Frontal cortex (tissue), 4 donors: Measurements from ENCODE around the gene ARPC1B. TPM values are rescaled to one million over a fixed set of nuclear protein-coding genes. Genes with fewer than 3 reads are reported as not detected.
"Not testable (repeated sequence)": the region's sequence is repeated elsewhere in the genome, so short reads cannot be mapped to it uniquely, and the experiment has no call there.

ENCODE experiments used
- DNase-seq, 2 donors: peaks; one replicate each; pipeline ENCODE4 v3.0.0; 2012; ENCODE audit warnings: low spot score in 2 of 2
- FAIRE-seq: peaks from 2 replicates; lab custom pipeline; 2012; peaks lifted over from hg19 to GRCh38; lab: Jason Lieb, UNC
- total RNA-seq: library from RNA; depleted of rRNA; stranded (reverse); fragments of >200 nt; gene quantifications from one replicate; pipeline ENCODE4 v1.2.3, GENCODE V29; 2014
- donor health status: control.
- donor health status: control.
- donor health status: control.

The ARPC1B gene
- total RNA-seq, 1 donor from 2014 or later = 15.1 TPM

GRCh38 chr7:99365318-99366141, 9.0 kb upstream of the ARPC1B start:
- FAIRE-seq = no peak
- peak in 1 of 2 donors; percentile 50 for DNase-seq

- no peak for FAIRE-seq
- DNase-seq = no peak
Measured at GRCh38 chr7:99366646-99367045, 7.9 kb upstream of the ARPC1B start.

GRCh38 chr7:99368750-99369389, 5.7 kb upstream of the ARPC1B start:
- no peak for DNase-seq
- no peak for FAIRE-seq

GRCh38 chr7:99369767-99370391, 4.7 kb upstream of the ARPC1B start:
- no peak for DNase-seq
- FAIRE-seq = no peak

- DNase-seq = no peak
- no peak for FAIRE-seq
Measured at GRCh38 chr7:99371376-99371920, 3.1 kb upstream of the ARPC1B start.

GRCh38 chr7:99372275-99373090, 2.0 kb upstream of the ARPC1B start:
- DNase-seq = no peak
- FAIRE-seq = no peak

GRCh38 chr7:99373091-99374066, 1.2 kb upstream of the ARPC1B start:
- no peak for FAIRE-seq
- no peak for DNase-seq

GRCh38 chr7:99375070-99375807, 709 bp downstream of the ARPC1B start:
- no peak for FAIRE-seq
- DNase-seq = peak; percentile 76 to 81

- FAIRE-seq = no peak
- peak in 1 of 2 donors; percentile 55 for DNase-seq
Measured at GRCh38 chr7:99379043-99379577, 4.6 kb downstream of the ARPC1B start.

- FAIRE-seq = not testable (repeated sequence)
Measured at GRCh38 chr7:99379693-99380031, 5.1 kb downstream of the ARPC1B start.

GRCh38 chr7:99380032-99380822, 5.7 kb downstream of the ARPC1B start:
- DNase-seq (peak in 1 of 2 donors; percentile 31), FAIRE-seq (no peak)

More at GRCh38 chr7:99379693-99380031, 5.1 kb downstream of the ARPC1B start:
- not testable (repeated sequence) for DNase-seq

GRCh38 chr7:99380823-99381663, 6.5 kb downstream of the ARPC1B start:
- no peak for FAIRE-seq
- no peak for DNase-seq

- no peak for FAIRE-seq
Measured at GRCh38 chr7:99381664-99382075, 7.1 kb downstream of the ARPC1B start.

GRCh38 chr7:99383203-99383602, 8.7 kb downstream of the ARPC1B start:
- DNase-seq (no peak), FAIRE-seq (no peak)

More at GRCh38 chr7:99381664-99382075, 7.1 kb downstream of the ARPC1B start:
- no peak for DNase-seq

- no peak for DNase-seq
- no peak for FAIRE-seq
Measured at GRCh38 chr7:99383791-99384370, 9.4 kb downstream of the ARPC1B start.

GRCh38 chr7:99384523-99384922, 10.0 kb downstream of the ARPC1B start:
- no peak for FAIRE-seq

More at GRCh38 chr7:99384523-99384922, 10.0 kb downstream of the ARPC1B start:
- DNase-seq = no peak
